GM12878 (cell line): Measurements from ENCODE around the gene MB21D2. TPM values are rescaled to one million over a fixed set of nuclear protein-coding genes. Genes with fewer than 3 reads are reported as not detected.

Experiments
- BCL11A ChIP-seq: IDR thresholded peaks from 2 replicates; pipeline ENCODE4 v1.6.1; 2011; ENCODE audit warnings: low read depth, low read length
- CBX3 ChIP-seq: fragments of 200-600 bp; sonication (generic); IDR thresholded peaks from 2 replicates; pipeline ENCODE4 v1.6.1; 2016; ENCODE audit warnings: low read depth, borderline replicate concordance
- CEBPZ ChIP-seq: fragments of 150-350 bp; IDR thresholded peaks from 2 replicates; pipeline ENCODE4 v1.6.1; 2016; ENCODE audit warnings: low read depth, low read length
- CUX1 ChIP-seq: IDR thresholded peaks from 2 replicates; pipeline ENCODE4 v1.6.1; 2012; ENCODE audit warnings: improper control_type of control experiment, low read depth, low read length; ENCODE audit not compliant: insufficient replicate concordance
- EGR1 ChIP-seq, 2 experiments: IDR thresholded peaks; 1 replicate in 1 of 2; 2 replicates in 1 of 2; pipeline ENCODE4 v1.6.1; 2011 to 2012; ENCODE audit warnings: low read depth in 2 of 2, low read length in 2 of 2, borderline replicate concordance in 1 of 2, mild to moderate bottlenecking in 1 of 2, moderate library complexity in 1 of 2
- FOXK2 ChIP-seq: fragments of 450-650 bp; IDR thresholded peaks from 2 replicates; pipeline ENCODE4 v1.6.1; 2017; ENCODE audit warnings: mild to moderate bottlenecking, moderate library complexity
- FOXM1 ChIP-seq: IDR thresholded peaks from 2 replicates; pipeline ENCODE4 v1.6.1; 2012; ENCODE audit warnings: low read depth, mild to moderate bottlenecking, inconsistent platforms, low read length, moderate library complexity
- GATAD2B ChIP-seq: fragments of 450-650 bp; conservative IDR thresholded peaks from 2 replicates; pipeline ENCODE4 v1.6.1; 2017; ENCODE audit warnings: low read depth, mild to moderate bottlenecking, moderate library complexity
- MTA3 ChIP-seq: IDR thresholded peaks from 2 replicates; pipeline ENCODE4 v1.6.1; 2012; ENCODE audit warnings: low read length, inconsistent platforms, borderline replicate concordance
- POLR2AphosphoS2 ChIP-seq: IDR thresholded peaks from 2 replicates; pipeline ENCODE4 v1.6.1; 2011; ENCODE audit warnings: low read depth, mild to moderate bottlenecking, low read length, improper control_type of control experiment, moderate library complexity
- REST ChIP-seq: IDR thresholded peaks from 2 replicates; pipeline ENCODE4 v1.6.1; 2012; ENCODE audit warnings: mild to moderate bottlenecking, low read depth, low read length
- SPI1 ChIP-seq: IDR thresholded peaks from 2 replicates; pipeline ENCODE4 v1.6.1; 2011; ENCODE audit warnings: low read depth, mild to moderate bottlenecking, low read length, moderate library complexity, borderline replicate concordance; ENCODE audit not compliant: insufficient read depth
- TAF1 ChIP-seq: IDR thresholded peaks from 2 replicates; pipeline ENCODE4 v1.6.1; 2011; ENCODE audit warnings: mild to moderate bottlenecking, low read depth, low read length, borderline replicate concordance
- TBL1XR1 ChIP-seq: IDR thresholded peaks from 2 replicates; pipeline ENCODE4 v1.6.1; 2012; ENCODE audit warnings: low read depth, low read length, improper control_type of control experiment
- TCF3 ChIP-seq: IDR thresholded peaks from 2 replicates; pipeline ENCODE4 v1.6.1; 2012; ENCODE audit warnings: low read depth, mild to moderate bottlenecking, low read length, borderline replicate concordance; ENCODE audit not compliant: insufficient read depth
- TCF7 ChIP-seq: IDR thresholded peaks from 2 replicates; pipeline ENCODE4 v1.6.1; 2014; ENCODE audit warnings: antibody characterized with exemption, borderline replicate concordance
- ZZZ3 ChIP-seq: IDR thresholded peaks from 2 replicates; pipeline ENCODE4 v1.6.1; 2011; ENCODE audit warnings: low read depth; ENCODE audit not compliant: control insufficient read depth, insufficient read length
- polyA plus RNA-seq, 11 experiments: library from polyadenylated mRNA; depleted of rRNA in 4 of 11; unstranded in 6 of 11; stranded (reverse) in 5 of 11; fragments of >200 nt; fragmentation: Nextera tagmentation in 4 of 11; fragmentation: Illumina TruSeq in 1 of 11; extraction: Ambion mirVana in 4 of 11; extraction: Trizol in 1 of 11; gene quantifications; 1 replicate in 1 of 11; 2 replicates in 10 of 11; pipeline versions ENCODE4 v1.2.1 to v1.2.3, GENCODE V29; 2011 to 2016; ENCODE audit warnings: inconsistent platforms in 2 of 11, missing spikeins in 2 of 11, low read depth in 1 of 11
- total RNA-seq, 4 experiments: library from RNA; depleted of rRNA in 3 of 4; stranded (reverse); fragments of >200 nt in 3 of 4; fragmentation: Illumina TruSeq in 1 of 4; extraction: Trizol in 1 of 4; gene quantifications; 2 replicates each; pipeline versions ENCODE4 v1.2.1 to v1.2.3, GENCODE V29; 2013 to 2021

MB21D2 gene
- total and polyA plus RNA-seq, 10 of the 15 experiments (the other 5 are each of a cell fraction or from before 2014, with no cell fraction given), result 7.9 to 21.2 (median 15.3) TPM

GRCh38 chr3:192848371-192849233, 69.1 kb downstream of the MB21D2 start (continued):
- no peak for TF ChIP-seq CUX1
- peak; percentile 59; the same call in 1 of the 2 replicates for TF ChIP-seq GATAD2B
- TF ChIP-seq CEBPZ, result no peak
- TF ChIP-seq BCL11A, result peak; percentile 57; the same call in 1 of the 2 replicates
- no peak for TF ChIP-seq TAF1
- peak; percentile 69 for TF ChIP-seq SPI1
- no peak; the same call in 1 of the 2 replicates for TF ChIP-seq MTA3
- TF ChIP-seq TCF3, result no peak
- TF ChIP-seq REST, result no peak
- TF ChIP-seq POLR2AphosphoS2, result no peak
- TF ChIP-seq ZZZ3, result no peak
- no peak for TF ChIP-seq FOXK2
- no peak for TF ChIP-seq TCF7
- TF ChIP-seq FOXM1, result peak; percentile 60; the same call in 1 of the 2 replicates
- TF ChIP-seq EGR1 (IDR thresholded peaks at IDR 0.05; ENCODE audit: borderline replicate concordance in 1 of 2, low read depth in 2 of 2, low read length in 2 of 2), result no peak
- TF ChIP-seq TBL1XR1, result no peak
- no peak for TF ChIP-seq CBX3
